ENCODE data around the gene HS3ST4. TPM values are rescaled to one million over a fixed set of nuclear protein-coding genes. Genes with fewer than 3 reads are reported as not detected.

HS3ST4 gene
- total and polyA plus RNA-seq, 2 of the 8 experiments (the other 6 are each of a cell fraction or from before 2014, with no cell fraction given) = 1.9 to 3.3 TPM

DNA sequence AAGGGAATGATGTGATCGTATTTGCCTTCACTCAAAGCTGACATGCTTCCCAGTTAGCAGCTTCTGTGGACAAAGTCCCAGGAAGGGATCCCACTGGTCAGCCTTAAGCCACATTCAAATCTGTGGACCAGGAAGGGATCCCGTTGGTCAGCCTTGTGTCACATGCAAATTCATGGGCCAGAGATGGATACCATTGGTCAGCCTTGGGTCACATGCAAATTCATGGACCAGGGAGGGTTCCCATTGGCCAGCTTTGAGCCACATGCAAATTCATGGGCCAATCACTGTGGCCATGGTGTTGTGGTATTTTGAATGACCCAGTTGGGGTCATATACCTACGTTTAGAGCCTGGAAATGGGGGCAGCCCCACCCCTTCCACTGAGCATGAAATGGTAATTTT lies 201.6 kb downstream of the HS3ST4 start:
- H3K9me3 ChIP-seq (ENCODE audit: insufficient read depth in 2 of 2, low read depth in 1 of 2, low read length in 1 of 2) = no peaks in the 10 kb centered on the region
- H2AK5ac ChIP-seq (ENCODE audit: low read depth, low read length) = no peak overlapping the region
- TF ChIP-seq KDM5A (IDR thresholded peaks at IDR 0.05; ENCODE audit: low read length) (no peak), GTF2F1 (IDR thresholded peaks at IDR 0.05; ENCODE audit: borderline replicate concordance, low read depth, low read length) (no peak), USF2 (IDR thresholded peaks at IDR 0.05; ENCODE audit: low read length) (no peak), YY1 (IDR thresholded peaks at IDR 0.05; ENCODE audit: low read depth, low read length) (no peak), BACH1 (IDR thresholded peaks at IDR 0.05; ENCODE audit: low read length) (no peak), CHD2 (IDR thresholded peaks at IDR 0.05; ENCODE audit: low read length) (no peak), NRF1 (IDR thresholded peaks at IDR 0.05; ENCODE audit: low read depth, low read length) (no peak), FOSL1 (IDR thresholded peaks at IDR 0.05; ENCODE audit: insufficient read depth, low read depth, low read length) (no peak), TCF12 (IDR thresholded peaks at IDR 0.05; ENCODE audit: low read depth, low read length) (no peak)
- ChIA-PET CTCF (ENCODE audit: partially characterized antibody) (no interaction called here), POLR2A (ENCODE audit: partially characterized antibody) (interaction anchor here (1.2 kb wide), 1 partner anchor 37 kb away, joined by 3 read pairs; no protein-coding TSS in a partner anchor)
- H3K56ac ChIP-seq (replicated peaks; ENCODE audit: insufficient read length, low read depth, low read length) = no peak overlapping the region
- H3K4ac ChIP-seq (replicated peaks; ENCODE audit: insufficient read length, low read depth, low read length) = no peak overlapping the region
- no peak for FAIRE-seq
- H2BK5ac ChIP-seq (ENCODE audit: low read depth, low read length) = no peak overlapping the region
- H3K4me3 ChIP-seq (ENCODE audit: extremely low read depth in 1 of 4, insufficient read depth in 2 of 4, low read depth in 3 of 4, low read length in 4 of 4) = no peak overlapping the region
- WGBS, 2 experiments (ENCODE audit: extremely low coverage in 1 of 2, insufficient coverage in 1 of 2, insufficient read length in 1 of 2, insufficient replicate concordance in 2 of 2, low coverage in 1 of 2, low lambda C conversion rate in 2 of 2, missing lambda C conversion rate in 1 of 2) = 58% methylated on average over 3 of the region's 3 CpGs; no CpG with 5 or more reads in 1 of the 2 experiments
- H2BK20ac ChIP-seq (ENCODE audit: low read length) = no peak overlapping the region
- peaks cover 0 to 5% (median 0%) of the 10 kb centered on the region in 4 experiments; a peak in 1 of 7 replicates for H3K4me1 ChIP-seq (replicated peaks in 1 of 4; ENCODE audit: control insufficient read depth in 3 of 4, insufficient read depth in 4 of 4, low read length in 3 of 4)
- H3K79me2 ChIP-seq (ENCODE audit: control insufficient read depth in 1 of 2, insufficient read depth in 2 of 2, low read length in 2 of 2) = no peaks in the 10 kb centered on the region
- H4K20me1 ChIP-seq (replicated peaks in 1 of 2; ENCODE audit: control insufficient read depth in 1 of 2, insufficient read depth in 2 of 2, low read length in 2 of 2) = peaks cover 0 to 2% of the 10 kb centered on the region in 2 experiments
- H3K79me1 ChIP-seq (ENCODE audit: low read depth, low read length) = no peaks in the 10 kb centered on the region
- H3K9ac ChIP-seq (replicated peaks in 1 of 4; ENCODE audit: extremely low read depth in 1 of 4, low read depth in 3 of 4, low read length in 3 of 4) = no peak overlapping the region
- no peaks in the 10 kb centered on the region for H3K27me3 ChIP-seq (replicated peaks in 1 of 4; ENCODE audit: control insufficient read depth in 3 of 4, extremely low read depth in 1 of 4, insufficient read depth in 3 of 4, low read length in 3 of 4)
- H3K36me3 ChIP-seq (ENCODE audit: control insufficient read depth in 2 of 4, insufficient read depth in 4 of 4, low read length in 3 of 4) = peaks cover 0 to 2% (median 0%) of the 10 kb centered on the region in 4 experiments; a peak in 1 of 8 replicates
- no peak overlapping the region for H3K14ac ChIP-seq (ENCODE audit: insufficient read length)
- H3K27ac ChIP-seq (ENCODE audit: low read depth, low read length) = no peak overlapping the region
- H2BK15ac ChIP-seq (ENCODE audit: low read length) = no peak overlapping the region
- no peak overlapping the region for H4K5ac ChIP-seq (ENCODE audit: insufficient read length, low read depth, low read length)
- no peak overlapping the region for H3K23ac ChIP-seq (ENCODE audit: insufficient read length)
- no peaks in the 10 kb centered on the region; the same call in 1 of the 2 replicates for H3K23me2 ChIP-seq (ENCODE audit: low read depth, low read length)
- H3K4me2 ChIP-seq (ENCODE audit: insufficient read depth in 1 of 2, low read depth in 2 of 2, low read length in 2 of 2) = no peak overlapping the region
- H3K18ac ChIP-seq (ENCODE audit: extremely low read depth, low read length) = no peak overlapping the region
- no peak overlapping the region for H2BK120ac ChIP-seq (replicated peaks; ENCODE audit: low read depth, low read length)
- H4K8ac ChIP-seq (ENCODE audit: extremely low read depth, insufficient read depth, low read length) = no peak overlapping the region
- H4K91ac ChIP-seq (replicated peaks; ENCODE audit: insufficient read length, low read length) = no peak overlapping the region
- DNase-seq (ENCODE audit: low read depth in 1 of 2, low spot score in 2 of 2) = no peak
- no peak overlapping the region for H2AFZ ChIP-seq (ENCODE audit: low read length)
- H2BK12ac ChIP-seq (ENCODE audit: low read depth, low read length) = no peak overlapping the region
